Stimulated activated CD8-positive, alpha-beta memory T cell treated with anti-CD3 and anti-CD28 coated beads, Interleukin-2, amount 100 ng/mL, for 1 hour (primary cell): ENCODE measurements around the gene THOC1.

ENCODE experiments used
- DNase-seq, 2 donors: peaks; one replicate each; pipeline ENCODE4 v3.0.0-alpha.2; 2020; ENCODE audit warnings: low read depth in 2 of 2

THOC1 gene

GRCh38 chr18:285817-286216 is 18.0 kb upstream of the THOC1 start:
- DNase-seq: no peak

GRCh38 chr18:275486-275885 is 7.6 kb upstream of the THOC1 start:
- DNase-seq: no peak

DNA sequence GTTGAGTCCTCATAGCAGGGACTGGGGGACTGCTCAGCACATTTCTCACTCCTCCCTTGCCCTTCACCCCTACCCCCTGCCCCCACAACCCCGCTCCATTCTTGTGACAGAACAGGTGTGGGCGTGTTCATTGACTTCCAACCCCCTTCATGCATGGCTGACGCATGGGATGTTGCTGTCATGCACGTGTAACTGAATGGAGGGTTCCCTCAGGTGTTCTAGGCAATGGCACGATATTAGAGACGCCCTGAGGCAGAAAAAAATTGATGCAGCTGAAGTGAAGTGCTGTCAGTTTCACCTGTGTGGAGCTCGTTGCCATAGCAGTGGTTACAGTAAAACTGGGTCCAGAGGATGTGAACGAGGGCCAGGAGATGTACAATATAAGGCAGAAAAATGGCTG is 6.5 kb upstream of the THOC1 start:
- DNase-seq: no peak

GRCh38 chr18:273525-273924 is 5.7 kb upstream of the THOC1 start:
- DNase-seq: no peak

GRCh38 chr18:272650-273049 is 4.8 kb upstream of the THOC1 start:
- DNase-seq: no peak

- no peak for DNase-seq
Observed at GRCh38 chr18:269480-270095, 1.7 kb upstream of the THOC1 start.

- no peak for DNase-seq
Observed at GRCh38 chr18:267380-267687, 513 bp downstream of the THOC1 start.

- DNase-seq: no peak
Observed at GRCh38 chr18:261398-262073, 6.3 kb downstream of the THOC1 start.

- DNase-seq: no peak
Observed at GRCh38 chr18:260547-260946, 7.3 kb downstream of the THOC1 start.

- no peak for DNase-seq
Observed at GRCh38 chr18:255171-255570, 12.7 kb downstream of the THOC1 start.

GRCh38 chr18:253121-253520 is 14.7 kb downstream of the THOC1 start:
- no peak for DNase-seq

GRCh38 chr18:251572-251971 is 16.3 kb downstream of the THOC1 start:
- no peak for DNase-seq

DNA sequence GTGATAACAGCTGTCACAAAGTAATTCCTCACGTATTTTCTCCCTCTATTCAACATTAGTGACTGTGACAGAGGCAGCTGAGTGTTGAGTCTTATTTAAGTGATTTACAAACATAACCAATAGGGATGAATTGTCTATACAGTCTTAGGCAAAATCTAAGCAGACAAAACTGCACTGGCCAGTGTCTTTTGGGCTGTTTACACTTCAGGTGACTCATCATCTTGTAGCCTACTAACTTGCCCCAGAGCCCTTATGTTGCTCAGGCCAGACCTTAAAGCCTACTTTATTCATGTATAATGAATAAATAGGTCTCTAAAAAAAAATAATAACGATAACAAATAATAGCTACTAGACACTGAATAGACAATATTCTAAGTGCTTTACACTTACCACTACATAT is 17.2 kb downstream of the THOC1 start:
- no peak for DNase-seq

- DNase-seq: no peak
Observed at GRCh38 chr18:248053-248452, 19.8 kb downstream of the THOC1 start.

- DNase-seq: no peak
Observed at GRCh38 chr18:245282-245847, 22.5 kb downstream of the THOC1 start.

DNA sequence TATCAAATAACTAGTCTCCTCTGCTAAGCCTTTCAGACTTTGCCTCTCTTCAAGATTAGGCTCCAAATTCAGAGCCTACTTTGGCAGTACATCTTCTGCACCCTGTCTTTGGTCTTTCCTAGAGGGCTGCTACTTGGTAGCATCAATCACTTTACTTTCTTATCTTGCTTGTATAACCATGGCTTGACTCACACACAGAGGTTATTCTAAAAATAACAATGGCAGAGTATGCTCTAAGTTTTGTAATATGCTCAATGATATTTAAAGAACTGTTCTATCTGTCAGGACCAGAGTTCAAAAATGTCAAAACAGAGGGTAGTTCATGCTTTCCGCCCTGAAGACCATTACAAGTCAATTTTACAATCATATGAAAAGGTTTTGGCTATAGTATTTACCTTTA is 27.7 kb downstream of the THOC1 start:
- DNase-seq: no peak

GRCh38 chr18:231563-231962 is 36.3 kb downstream of the THOC1 start:
- DNase-seq: no peak

DNA sequence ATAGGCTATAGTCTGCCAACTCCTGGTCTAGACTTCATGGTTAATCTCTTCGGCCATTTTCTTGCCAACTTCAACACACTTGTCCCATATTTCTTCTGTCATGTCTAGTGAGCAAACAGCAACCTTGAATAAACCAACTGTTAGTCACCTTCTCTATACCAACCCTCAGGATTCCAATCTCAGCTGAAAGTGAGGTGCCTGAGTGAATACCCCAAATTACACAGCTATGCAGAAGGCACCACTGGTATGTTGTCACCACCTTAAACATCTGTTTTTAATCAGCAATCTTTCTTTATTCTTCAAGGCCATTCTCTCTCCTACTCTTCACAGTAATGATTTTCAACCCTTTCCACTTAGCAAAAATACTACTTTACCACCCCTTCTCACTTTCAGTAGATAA is 39.3 kb downstream of the THOC1 start:
- DNase-seq: no peak

DNA sequence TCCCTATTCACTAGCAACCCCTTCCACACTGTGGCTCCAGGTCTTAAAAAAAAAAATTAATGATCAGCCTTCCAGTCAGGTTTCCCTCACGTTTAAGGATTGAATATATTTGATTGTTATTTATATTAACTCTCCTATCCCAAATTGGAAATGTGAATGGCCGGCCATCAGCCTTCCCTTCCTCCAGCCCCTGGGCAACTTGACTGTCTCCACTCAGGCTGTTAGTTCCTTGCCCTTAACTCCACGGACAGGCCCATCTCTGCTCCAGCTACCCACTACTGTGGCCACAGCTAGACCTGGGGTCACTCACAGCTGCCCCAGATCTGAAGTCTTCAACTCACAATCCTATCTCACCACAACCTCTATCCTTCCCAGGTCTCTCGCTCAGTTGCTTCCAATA is 39.9 kb downstream of the THOC1 start:
- no peak for DNase-seq

- DNase-seq: no peak
Observed at GRCh38 chr18:227374-227773, 40.5 kb downstream of the THOC1 start.

DNA sequence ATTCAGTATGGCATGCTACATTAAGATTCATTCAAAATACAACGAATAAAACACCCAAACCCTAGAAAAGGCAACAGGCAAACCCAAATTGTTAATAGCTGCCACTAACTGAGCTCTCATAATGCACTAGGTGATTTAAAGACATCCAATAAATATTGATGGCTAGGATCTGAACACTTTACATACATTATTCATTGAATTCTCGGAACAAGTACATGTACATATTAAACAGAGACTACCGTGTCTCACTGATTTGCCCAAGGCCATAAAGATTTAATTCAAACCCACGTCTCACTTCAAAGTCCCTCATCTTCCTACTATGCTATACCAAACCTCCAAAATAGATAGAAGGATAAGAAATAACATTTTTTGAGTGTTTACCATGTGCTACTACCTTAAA is 42.1 kb downstream of the THOC1 start:
- DNase-seq: no peak

GRCh38 chr18:220708-221107 is 47.1 kb downstream of the THOC1 start:
- DNase-seq: no peak

DNA sequence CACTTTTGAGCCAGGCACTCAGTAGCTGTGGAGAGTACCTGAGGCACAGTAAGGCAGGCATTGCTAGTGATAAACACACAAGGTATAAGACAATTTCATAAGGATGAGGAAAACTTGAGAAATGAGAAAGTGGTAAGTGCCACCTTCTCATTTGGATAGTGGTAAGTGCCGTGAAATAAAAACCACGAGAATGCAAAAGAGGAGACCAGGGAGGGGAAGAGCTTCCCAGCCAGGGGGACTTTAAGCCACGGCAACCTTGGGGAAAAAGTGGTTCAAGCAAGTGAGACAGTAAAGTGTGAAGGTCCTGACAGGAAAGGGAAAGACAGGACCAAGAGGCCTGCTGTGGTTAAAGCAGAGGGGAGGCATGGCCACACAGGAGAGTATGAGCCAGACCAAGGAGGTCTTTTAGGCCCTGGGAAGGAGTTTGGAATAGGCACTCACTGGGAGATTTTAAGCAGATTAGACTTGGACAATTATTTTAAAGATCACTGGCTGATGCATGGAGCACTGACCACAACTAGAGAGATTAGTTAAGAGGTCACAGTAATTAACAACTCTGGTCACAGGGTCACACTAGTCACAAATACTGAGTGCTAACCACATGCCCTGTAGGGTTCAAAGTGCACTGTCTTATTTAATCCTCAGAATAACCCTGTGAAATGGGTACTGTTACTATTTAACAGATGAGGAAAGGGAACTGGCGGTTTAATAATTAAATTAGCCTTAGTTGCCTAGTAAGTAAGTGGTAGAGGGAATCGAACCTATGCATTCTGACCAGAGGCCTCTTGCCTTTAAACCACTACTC is 50.1 kb downstream of the THOC1 start:
- no peak for DNase-seq
